HG03139 (cell line): ENCODE measurements around the gene BCDIN3D.
A peak's percentile ranks its signal among the peaks of the same experiment; 100 is the strongest.
"Not testable (repeated sequence)": the region's sequence is repeated elsewhere in the genome, so short reads cannot be mapped to it uniquely, and the experiment has no call there.

Experiments
- ATAC-seq: cut with Tn5 transposase; IDR thresholded peaks from one replicate; pipeline ENCODE4 v1.9.1; 2021; ENCODE audit not compliant: unreplicated experiment

The BCDIN3D gene

GRCh38 chr12:49842519-49843352 lies at the start of gene BCDIN3D:
Gene BCDIN3D (minus strand): TSS chr12:49843106. CDS start chr12:49843087, 19 bp downstream.
- peak; percentile 78 for ATAC-seq

- ATAC-seq = no peak
These were observed 49.3 kb upstream of the BCDIN3D start for GRCh38 chr12:49892084-49892731.

- no peak for ATAC-seq
These were observed 48.6 kb upstream of the BCDIN3D start for GRCh38 chr12:49891476-49891875.

GRCh38 chr12:49891012-49891411 lies 48.1 kb upstream of the BCDIN3D start:
- no peak for ATAC-seq

- no peak for ATAC-seq
These were observed 47.2 kb upstream of the BCDIN3D start for GRCh38 chr12:49890096-49890461.

- no peak for ATAC-seq
These were observed 46.6 kb upstream of the BCDIN3D start for GRCh38 chr12:49889361-49890095.

GRCh38 chr12:49888461-49889151 lies 45.7 kb upstream of the BCDIN3D start:
- no peak for ATAC-seq

GRCh38 chr12:49887536-49888401 lies 44.9 kb upstream of the BCDIN3D start:
- ATAC-seq = no peak

- no peak for ATAC-seq
These were observed 44.2 kb upstream of the BCDIN3D start for GRCh38 chr12:49887091-49887490.

GRCh38 chr12:49885663-49886461 lies 43.0 kb upstream of the BCDIN3D start:
- no peak for ATAC-seq

GRCh38 chr12:49885118-49885517 lies 42.2 kb upstream of the BCDIN3D start:
- no peak for ATAC-seq

- ATAC-seq = no peak
These were observed 40.1 kb upstream of the BCDIN3D start for GRCh38 chr12:49882851-49883464.

GRCh38 chr12:49882248-49882850 lies 39.4 kb upstream of the BCDIN3D start:
- no peak for ATAC-seq

GRCh38 chr12:49881415-49882247 lies 38.7 kb upstream of the BCDIN3D start:
- ATAC-seq = no peak

GRCh38 chr12:49880756-49881414 lies 38.0 kb upstream of the BCDIN3D start:
- no peak for ATAC-seq

- not testable (repeated sequence) for ATAC-seq
These were observed 36.2 kb upstream of the BCDIN3D start for GRCh38 chr12:49879065-49879464.

GRCh38 chr12:49878021-49878420 lies 35.1 kb upstream of the BCDIN3D start:
- ATAC-seq = no peak
